Heart left ventricle (tissue), 13 donors: ENCODE data around the gene SLC36A2.

Source experiments
- CTCF ChIP-seq, 12 donors: fragments of 200-600 bp; sonication (generic) in 4 of 12; IDR thresholded peaks; one replicate each; pipeline versions ENCODE4 v1.5.0 to v1.8.0; 2018 to 2022; ENCODE audit warnings: antibody characterized with exemption in 12 of 12, mild to moderate bottlenecking in 5 of 12
- POLR2A ChIP-seq, 2 donors: fragments of 450-650 bp; IDR thresholded peaks; one replicate each; pipeline ENCODE4 v1.6.1; 2017; ENCODE audit warnings: antibody characterized with exemption in 2 of 2, mild to moderate bottlenecking in 2 of 2, moderate library complexity in 2 of 2
- donor health status: ischemic (EF 13 %, LVEDD 7.1; RV severe dilation, severe dysfunction).
- donor health status: DM: no; HTN: yes; CAD: no.
- donor health status: DM: no; HTN: no; CAD: no.
- donor health status: ischemic (EF 25% LVEDD 6.9; RV normal size, moderate dysfunction).
- donor health status: ischemic (EF 25% LVEDD 5.7; RV mildly dilated, moderate dysfunction).
- donor health status: ischemic (EF 35%, LVEDD 5.7; RV mildly dilated, moderate dysfunction).
- donor health status: nonischemic (EF 11% LVEDD 7.7; RV severe dilation, severe dysfunction).
- donor health status: DM: yes; HTN: yes; CAD: no.
- donor health status: PGD.
- donor health status: ischemic (EF 29% LVEDD 5.4; RV normal size, mild dysfunction).
- donor health status: nonischemic (EF 23%, LVEDD 6.1; RV moderate dilation, normal function).

- TF ChIP-seq CTCF (IDR thresholded peaks at IDR 0.05) = no peak
- TF ChIP-seq POLR2A (IDR thresholded peaks at IDR 0.05) = no peak
Observed at GRCh38 chr5:151362970-151363369, 15.6 kb upstream of the SLC36A2 start.
